Neural progenitor cell (in vitro differentiated cells): ENCODE measurements around the gene ZRANB2. TPM values are rescaled to one million over a fixed set of nuclear protein-coding genes. Genes with fewer than 3 reads are reported as not detected.

Experiments used
- DNase-seq: peaks from one replicate; pipeline ENCODE4 v3.0.0-alpha.2; 2016; ENCODE audit warnings: low spot score
- H2AFZ ChIP-seq: fragments of 200-600 bp; sonication (generic); replicated peaks from 2 replicates; pipeline ENCODE4 v1.6.1; 2016; ENCODE audit warnings: antibody characterized with exemption
- H3F3A ChIP-seq: fragments of 200-600 bp; sonication (generic); 2 replicates; pipeline ENCODE4 v1.6.1; 2016; ENCODE audit warnings: antibody characterized with exemption, low read depth
- H3K27ac ChIP-seq: fragments of 200-600 bp; sonication (generic); 2 replicates; pipeline ENCODE4 v1.5.1; 2016; ENCODE audit warnings: mild to moderate bottlenecking
- H3K27me3 ChIP-seq: fragments of 200-600 bp; sonication (generic); 2 replicates; pipeline ENCODE4 v1.6.1; 2016; ENCODE audit warnings: mild to moderate bottlenecking, moderate library complexity
- H3K36me3 ChIP-seq: fragments of 200-600 bp; sonication (generic); 2 replicates; pipeline ENCODE4 v1.5.1; 2016
- H3K4me1 ChIP-seq: fragments of 200-600 bp; sonication (generic); 2 replicates; pipeline ENCODE4 v1.6.1; 2016; ENCODE audit warnings: mixed run types
- H3K4me2 ChIP-seq: fragments of 200-600 bp; sonication (generic); 2 replicates; pipeline ENCODE4 v1.6.1; 2016
- H3K4me3 ChIP-seq: fragments of 200-600 bp; sonication (generic); 2 replicates; pipeline ENCODE4 v1.5.1; 2016
- H3K79me2 ChIP-seq: fragments of 200-600 bp; sonication (generic); 2 replicates; pipeline ENCODE4 v1.6.1; 2016; ENCODE audit warnings: low read depth
- H3K9ac ChIP-seq: fragments of 200-600 bp; sonication (generic); 2 replicates; pipeline ENCODE4 v1.6.1; 2016
- H3K9me3 ChIP-seq: fragments of 200-600 bp; sonication (generic); 2 replicates; pipeline ENCODE4 v1.5.1; 2016; ENCODE audit warnings: low read depth
- H4K20me1 ChIP-seq: fragments of 200-600 bp; sonication (generic); 2 replicates; pipeline ENCODE4 v1.6.1; 2016; ENCODE audit warnings: low read depth
- H3K27ac Mint-ChIP-seq: 3 replicates; pipeline ENCODE4 v1.8.0; 2021; ENCODE audit warnings: mixed read lengths
- H3K27me3 Mint-ChIP-seq: 2 replicates; pipeline ENCODE4 v1.8.0; 2022; ENCODE audit warnings: low read depth, mild to moderate bottlenecking, inconsistent platforms, moderate library complexity, mixed read lengths; ENCODE audit not compliant: insufficient read depth
- H3K36me3 Mint-ChIP-seq: 3 replicates; pipeline ENCODE4 v1.8.0; 2021; ENCODE audit warnings: mixed read lengths
- H3K4me1 Mint-ChIP-seq: 3 replicates; pipeline ENCODE4 v1.8.0; 2021; ENCODE audit warnings: mixed read lengths
- H3K4me3 Mint-ChIP-seq: 3 replicates; pipeline ENCODE4 v1.8.0; 2021; ENCODE audit warnings: mild to moderate bottlenecking, moderate library complexity, mixed read lengths
- H3K9me3 Mint-ChIP-seq: 3 replicates; pipeline ENCODE4 v1.8.0; 2020; ENCODE audit warnings: mixed read lengths
- EZH2 ChIP-seq: fragments of 200-600 bp; sonication (generic); IDR thresholded peaks from 2 replicates; pipeline ENCODE4 v1.6.1; 2017; ENCODE audit warnings: antibody characterized with exemption, mild to moderate bottlenecking, moderate library complexity
- EZH2phosphoT487 ChIP-seq: fragments of 200-600 bp; sonication (generic); IDR thresholded peaks from 2 replicates; pipeline ENCODE4 v1.6.1; 2017; ENCODE audit warnings: antibody characterized with exemption
- microRNA counts: library from miRNA; unstranded; fragments of <30 nt; microRNA quantifications from one replicate; lab custom pipeline; 2016
- microRNA-seq: library from miRNA; unstranded; fragments of <30 nt; microRNA quantifications from one replicate; pipeline ENCODE4, GENCODE V29; 2016
- small RNA-seq: library from RNA; depleted of rRNA; stranded (forward); fragments of <200 nt; gene quantifications from one replicate; pipeline ENCODE3, GENCODE V24; 2015
- total RNA-seq: library from RNA; depleted of rRNA; stranded (reverse); fragments of >200 nt; gene quantifications from 2 replicates; pipeline ENCODE4 v1.2.3, GENCODE V29; 2015; ENCODE audit warnings: low replicate concordance
- TF ChIP-seq, protein P1 (sequence below): fragments of 200-600 bp; sonication (generic); IDR thresholded peaks from 2 replicates; pipeline ENCODE4 v1.5.1; 2017; ENCODE audit warnings: antibody characterized with exemption, mild to moderate bottlenecking

The ZRANB2 gene
- total RNA-seq, 1 donor from 2014 or later = 126 TPM

DNA sequence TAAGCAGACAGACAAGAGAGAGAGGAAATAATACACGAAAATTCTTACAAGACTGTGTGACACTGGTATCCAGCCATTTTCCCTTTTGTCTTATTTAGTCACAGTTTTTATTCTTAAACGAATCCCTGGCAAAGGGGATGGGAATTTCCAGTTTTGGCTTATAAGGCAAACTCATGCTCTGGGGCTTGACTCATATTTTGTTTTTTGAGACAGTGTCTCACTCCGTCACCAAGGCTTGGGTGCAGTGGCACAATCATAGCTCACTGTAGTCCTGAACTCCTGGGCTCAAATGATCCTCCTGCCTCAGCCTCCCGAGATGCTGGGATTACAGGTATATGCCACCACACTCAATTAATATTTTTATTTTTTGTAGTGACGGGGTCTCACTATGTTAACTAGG, 65.1 kb downstream of the ZRANB2 start:
- H3K4me3 Mint-ChIP-seq = no peak overlapping the region
- Histone ChIP-seq H3F3A (no peaks in the 10 kb centered on the region), H3K9ac (no peak overlapping the region), H3K79me2 (no peaks in the 10 kb centered on the region), H3K27ac (no peak overlapping the region), H4K20me1 (no peaks in the 10 kb centered on the region), H3K4me3 (no peak overlapping the region), H3K9me3 (no peaks in the 10 kb centered on the region), H3K27me3 (no peaks in the 10 kb centered on the region), H3K4me1 (no peaks in the 10 kb centered on the region), H3K36me3 (no peaks in the 10 kb centered on the region), H3K4me2 (no peak overlapping the region), H2AFZ (no peak overlapping the region)
- no peak for DNase-seq
- H3K9me3 Mint-ChIP-seq = no peaks in the 10 kb centered on the region
- no peaks in the 10 kb centered on the region for H3K27me3 Mint-ChIP-seq
- H3K4me1 Mint-ChIP-seq = no peaks in the 10 kb centered on the region
- H3K36me3 Mint-ChIP-seq = no peaks in the 10 kb centered on the region
- TF ChIP-seq, protein P1, sequence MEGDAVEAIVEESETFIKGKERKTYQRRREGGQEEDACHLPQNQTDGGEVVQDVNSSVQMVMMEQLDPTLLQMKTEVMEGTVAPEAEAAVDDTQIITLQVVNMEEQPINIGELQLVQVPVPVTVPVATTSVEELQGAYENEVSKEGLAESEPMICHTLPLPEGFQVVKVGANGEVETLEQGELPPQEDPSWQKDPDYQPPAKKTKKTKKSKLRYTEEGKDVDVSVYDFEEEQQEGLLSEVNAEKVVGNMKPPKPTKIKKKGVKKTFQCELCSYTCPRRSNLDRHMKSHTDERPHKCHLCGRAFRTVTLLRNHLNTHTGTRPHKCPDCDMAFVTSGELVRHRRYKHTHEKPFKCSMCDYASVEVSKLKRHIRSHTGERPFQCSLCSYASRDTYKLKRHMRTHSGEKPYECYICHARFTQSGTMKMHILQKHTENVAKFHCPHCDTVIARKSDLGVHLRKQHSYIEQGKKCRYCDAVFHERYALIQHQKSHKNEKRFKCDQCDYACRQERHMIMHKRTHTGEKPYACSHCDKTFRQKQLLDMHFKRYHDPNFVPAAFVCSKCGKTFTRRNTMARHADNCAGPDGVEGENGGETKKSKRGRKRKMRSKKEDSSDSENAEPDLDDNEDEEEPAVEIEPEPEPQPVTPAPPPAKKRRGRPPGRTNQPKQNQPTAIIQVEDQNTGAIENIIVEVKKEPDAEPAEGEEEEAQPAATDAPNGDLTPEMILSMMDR = no peak
- no peak for TF ChIP-seq EZH2phosphoT487
- no peak for TF ChIP-seq EZH2
- H3K27ac Mint-ChIP-seq = no peak overlapping the region

DNA sequence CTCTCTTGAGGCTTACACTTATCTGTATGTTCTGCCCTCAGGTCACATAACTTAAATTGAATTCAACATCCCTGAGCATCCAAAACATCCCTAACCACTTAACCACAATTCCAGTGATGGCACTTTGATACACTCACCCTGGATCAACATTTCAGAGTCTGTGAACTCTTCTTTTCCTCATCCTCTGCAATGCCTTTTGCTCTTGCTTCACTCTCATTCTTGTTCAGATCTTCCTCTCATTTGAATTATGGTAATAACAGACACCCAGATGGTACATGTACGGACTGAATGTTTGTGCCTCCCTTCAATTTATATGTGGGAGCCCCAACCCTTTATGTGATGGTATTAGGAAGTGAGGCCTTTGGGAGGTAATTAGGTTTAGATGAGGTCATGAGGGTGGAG, 66.7 kb downstream of the ZRANB2 start:
- Histone ChIP-seq H3K4me3 (no peak overlapping the region), H3K27me3 (no peaks in the 10 kb centered on the region), H3K9me3 (no peaks in the 10 kb centered on the region), H3F3A (no peaks in the 10 kb centered on the region), H3K27ac (no peak overlapping the region), H3K4me2 (no peak overlapping the region), H3K79me2 (no peaks in the 10 kb centered on the region), H2AFZ (no peak overlapping the region), H3K4me1 (no peaks in the 10 kb centered on the region), H4K20me1 (no peaks in the 10 kb centered on the region), H3K36me3 (no peaks in the 10 kb centered on the region), H3K9ac (no peak overlapping the region)
- DNase-seq = no peak
- H3K27me3 Mint-ChIP-seq = no peaks in the 10 kb centered on the region
- TF ChIP-seq, protein P1 = no peak
- no peak for TF ChIP-seq EZH2
- TF ChIP-seq EZH2phosphoT487 = no peak
- no peak overlapping the region for H3K27ac Mint-ChIP-seq
- H3K36me3 Mint-ChIP-seq = no peaks in the 10 kb centered on the region
- no peak overlapping the region for H3K4me3 Mint-ChIP-seq
- no peaks in the 10 kb centered on the region for H3K4me1 Mint-ChIP-seq
- H3K9me3 Mint-ChIP-seq = no peaks in the 10 kb centered on the region

MicroRNAs within 50 kb of the gene (microRNA counts, 767-probe panel; counts per million panel counts)
- microRNA hsa-miR-186-5p (lab: Ali Mortazavi, UCI) = 460 counts per million, percentile 90 among the panel's probes with 10 or more counts

Small RNAs within 50 kb of the gene (microRNA-seq; reads per million reads assigned to microRNA genes)
- 127 reads per million, percentile 79 among the genes with 10 or more reads in this experiment for gene MIR186

Small RNAs within 50 kb of the gene (small RNA-seq; reads per million reads assigned to genes)
- gene MIR186 = 27.4 reads per million, percentile 97 among the genes with 10 or more reads in this experiment

Other genes starting within 250 kb of the ZRANB2 start
- gene PTGER3, start 33.2 kb downstream of the ZRANB2 start, total RNA-seq = under 0.01 and 0.09 TPM in 2 replicates